K562 (cell line): ENCODE measurements around the gene ARL13A. TPM values are rescaled to one million over a fixed set of nuclear protein-coding genes. Genes with fewer than 3 reads are reported as not detected.
A peak's percentile ranks its signal among the peaks of the same experiment; 100 is the strongest.

ENCODE experiments used
- ATAC-seq: fragments of 200-7000 bp; cut with Tn5 transposase; 3 replicates; pipeline ENCODE4 v1.9.1; 2020; ENCODE audit warnings: moderate library complexity
- BruUV-seq: library from RNA; stranded (reverse); fragments of 400-500 nt; replicated peaks from 2 replicates; lab custom pipeline; 2021; lab: Mats Ljungman, UMichigan
- CTCF ChIA-PET: fragments of 300-600 bp; formaldehyde crosslinking; extraction: SDS; loops from one replicate; lab custom pipeline; 2021; ENCODE audit warnings: low intra/inter-chr PET ratio; lab: Yijun Ruan, JAX
- POLR2A ChIA-PET: fragments of 300-600, 350-650 bp; sonication (Branson Sonifier 250); formaldehyde crosslinking; extraction: SDS; loops from one replicate; lab custom pipeline; 2021; ENCODE audit warnings: antibody characterized with exemption, inconsistent platforms; lab: Yijun Ruan, JAX
- DNase-seq, 4 experiments: peaks; one replicate each; pipeline versions ENCODE4 v3.0.0 to v3.0.0-alpha.2; 2011 to 2018; ENCODE audit warnings: low spot score in 3 of 4, mixed read lengths in 3 of 4; ENCODE audit errors: extremely low read depth in 1 of 4
- FAIRE-seq: peaks from 2 replicates; lab custom pipeline; 2011; peaks lifted over from hg19 to GRCh38; lab: Jason Lieb, UNC
- H2AFZ ChIP-seq: 2 replicates; pipeline ENCODE4 v1.6.0; 2011; ENCODE audit warnings: low read depth, low read length, control low read depth, inconsistent platforms
- H3K27ac ChIP-seq: fragments of 200-600 bp; 3 replicates; pipeline ENCODE4 v1.8.0; 2011; ENCODE audit warnings: low read depth, mild to moderate bottlenecking, control low read depth, inconsistent platforms, low read length, moderate library complexity, mixed read lengths; ENCODE audit errors: extremely low read depth
- H3K27me3 ChIP-seq, 2 experiments: fragments of 300-600 bp in 1 of 2; 2 replicates in 1 of 2; 3 replicates in 1 of 2; pipeline versions ENCODE4 v1.6.0 to v1.8.0; 2011; ENCODE audit warnings: inconsistent platforms in 2 of 2, low read length in 2 of 2, mild to moderate bottlenecking in 1 of 2, mixed read lengths in 1 of 2, moderate library complexity in 1 of 2; ENCODE audit not compliant: control insufficient read depth in 2 of 2, insufficient read depth in 2 of 2
- H3K36me3 ChIP-seq: fragments of 300-600 bp; 3 replicates; pipeline ENCODE4 v1.8.0; 2011; ENCODE audit warnings: mild to moderate bottlenecking, low read length, inconsistent platforms; ENCODE audit not compliant: control insufficient read depth, insufficient read depth
- H3K4me1 ChIP-seq, 2 experiments: fragments of 200-600 bp in 1 of 2; replicated peaks in 1 of 2; 2 replicates in 1 of 2; 3 replicates in 1 of 2; pipeline versions ENCODE4 v1.5.1 to v1.8.0; 2011; ENCODE audit warnings: inconsistent platforms in 2 of 2, low read length in 2 of 2, mild to moderate bottlenecking in 1 of 2, mixed read lengths in 1 of 2, moderate library complexity in 1 of 2; ENCODE audit not compliant: control insufficient read depth in 2 of 2, insufficient read depth in 2 of 2
- H3K4me2 ChIP-seq: 2 replicates; pipeline ENCODE4 v1.6.1; 2011; ENCODE audit warnings: low read length, control low read depth, inconsistent platforms, mixed read lengths; ENCODE audit not compliant: insufficient read depth
- H3K4me3 ChIP-seq: fragments of 200-600 bp; sonication (generic), shearing (Covaris generic); 2 replicates; pipeline ENCODE4 v1.5.1; 2016; ENCODE audit warnings: control low read depth, inconsistent platforms
- H3K79me2 ChIP-seq: fragments of 200-600 bp; 3 replicates; pipeline ENCODE4 v1.8.0; 2011; ENCODE audit warnings: low read length, inconsistent platforms; ENCODE audit not compliant: control insufficient read depth, insufficient read depth
- H3K9ac ChIP-seq, 2 experiments: 2 replicates each; pipeline versions ENCODE4 v1.6.0 to v1.6.1; 2011; ENCODE audit warnings: low read depth in 2 of 2, low read length in 2 of 2, control low read depth in 1 of 2, inconsistent platforms in 1 of 2, mild to moderate bottlenecking in 1 of 2, mixed read lengths in 1 of 2; ENCODE audit not compliant: insufficient read depth in 1 of 2
- H3K9me1 ChIP-seq: one replicate; pipeline ENCODE4 v1.6.0; 2011; ENCODE audit warnings: inconsistent platforms, mild to moderate bottlenecking, low read length, moderate library complexity; ENCODE audit not compliant: control insufficient read depth, insufficient read depth
- H3K9me3 ChIP-seq: replicated peaks from 2 replicates; pipeline ENCODE4 v1.5.1; 2011; ENCODE audit warnings: low read depth, low read length, inconsistent platforms; ENCODE audit not compliant: control insufficient read depth, insufficient read depth
- H4K20me1 ChIP-seq: replicated peaks from 2 replicates; pipeline ENCODE4 v1.6.1; 2011; ENCODE audit warnings: low read length, inconsistent platforms, mixed read lengths; ENCODE audit not compliant: control insufficient read depth, insufficient read depth
- CREBBP ChIP-seq: IDR thresholded peaks from one replicate; pipeline ENCODE4 v1.6.1; 2012; ENCODE audit warnings: low read depth, mild to moderate bottlenecking, control low read depth, inconsistent platforms, low read length
- E2F5 ChIP-seq: sonication (generic); formaldehyde crosslinking; IDR thresholded peaks from 2 replicates; pipeline ENCODE4 v1.8.0; 2022; ENCODE audit warnings: mild to moderate bottlenecking, missing genetic modification reagents
- FUS ChIP-seq: fragments of 200-400 bp; formaldehyde crosslinking; optimal IDR thresholded peaks from 2 replicates; pipeline ENCODE3; 2017; ENCODE audit warnings: low read depth, low read length
- MXD1 ChIP-seq: fragments of 250-450 bp; sonication (Bioruptor Pico); IDR thresholded peaks from 2 replicates; pipeline ENCODE4 v1.8.0; 2021; ENCODE audit warnings: borderline replicate concordance, mild to moderate bottlenecking, moderate library complexity; ENCODE audit not compliant: poor library complexity, severe bottlenecking
- NFIC ChIP-seq: fragments of 450-650 bp; IDR thresholded peaks from 2 replicates; pipeline ENCODE4 v1.6.1; 2017; ENCODE audit warnings: mild to moderate bottlenecking, inconsistent platforms
- in situ Hi-C: fragments of 300-500 bp; cut with MboI; formaldehyde crosslinking; loops from 4 replicates; pipeline ENCODE4 v1.15.0; 2018; ENCODE audit warnings: inconsistent platforms, mixed read lengths
- intact Hi-C: fragments of 100-400 bp; cut with micrococcal nuclease; formaldehyde crosslinking; loops from 2 replicates; pipeline ENCODE4 v1.14.2; 2022
- polyA plus RNA-seq, 8 experiments: library from polyadenylated mRNA; depleted of rRNA in 4 of 8; stranded (reverse) in 5 of 8; unstranded in 3 of 8; fragments of >200 nt; fragmentation: Nextera tagmentation in 2 of 8; fragmentation: Illumina TruSeq in 1 of 8; extraction: Ambion mirVana in 2 of 8; extraction: Trizol in 1 of 8; gene quantifications; 2 replicates each; pipeline versions ENCODE4 v1.2.1 to v1.2.3, GENCODE V29; 2011 to 2014; ENCODE audit warnings: inconsistent platforms in 1 of 8, missing spikeins in 1 of 8
- total RNA-seq, 7 experiments: library from RNA; depleted of rRNA in 6 of 7; stranded (reverse); fragments of >200 nt in 6 of 7; fragmentation: Illumina TruSeq in 2 of 7; extraction: Trizol in 2 of 7; gene quantifications; 2 replicates each; pipeline versions ENCODE4 v1.2.1 to v1.2.3, GENCODE V29; 2011 to 2021; ENCODE audit warnings: low replicate concordance in 1 of 7
- TF ChIP-seq, protein P1 (sequence below), 2 experiments: fragments of 450-650 bp in 1 of 2; sonication (generic) in 1 of 2; formaldehyde crosslinking in 1 of 2; IDR thresholded peaks; 2 replicates each; pipeline versions ENCODE4 v1.7.1 to v1.9.0; 2016 to 2022; ENCODE audit warnings: inconsistent platforms in 1 of 2, mild to moderate bottlenecking in 1 of 2, missing genetic modification reagents in 1 of 2

ARL13A gene
- total and polyA plus RNA-seq, 9 of the 15 experiments (the other 6 are each of a cell fraction or from before 2014, with no cell fraction given) = not detected

- in situ Hi-C loops (no loop called here), intact Hi-C loops (no loop called here)
- Histone ChIP-seq H2AFZ (no peak overlapping the region), H3K27ac (no peak overlapping the region), H3K9me1 (no peaks in the 10 kb centered on the region), H3K36me3 (peaks cover 31% of the 10 kb centered on the region; the same call in 2 of the 3 replicates), H3K4me2 (no peak overlapping the region), H3K4me1 (no peaks in the 10 kb centered on the region), H4K20me1 (no peaks in the 10 kb centered on the region), H3K27me3 (no peaks in the 10 kb centered on the region), H3K9me3 (no peaks in the 10 kb centered on the region), H3K4me3 (no peak overlapping the region), H3K79me2 (no peaks in the 10 kb centered on the region), H3K9ac (no peak overlapping the region)
- ChIA-PET CTCF (no interaction called here), POLR2A (interaction anchor here (0.6 kb wide), 1 partner anchor 96 kb away, joined by 3 read pairs; no protein-coding TSS in a partner anchor)
- DNase-seq (no peak), FAIRE-seq (no peak), ATAC-seq (no peak)
- no peak for TF ChIP-seq CREBBP
- TF ChIP-seq NFIC = peak; percentile 41; the same call in 1 of the 2 replicates
- TF ChIP-seq MXD1 (CRISPR knock-in tag) = no peak
- no peak for TF ChIP-seq FUS
- no peak for TF ChIP-seq E2F5 (CRISPR knock-in tag)
- TF ChIP-seq, protein P1, sequence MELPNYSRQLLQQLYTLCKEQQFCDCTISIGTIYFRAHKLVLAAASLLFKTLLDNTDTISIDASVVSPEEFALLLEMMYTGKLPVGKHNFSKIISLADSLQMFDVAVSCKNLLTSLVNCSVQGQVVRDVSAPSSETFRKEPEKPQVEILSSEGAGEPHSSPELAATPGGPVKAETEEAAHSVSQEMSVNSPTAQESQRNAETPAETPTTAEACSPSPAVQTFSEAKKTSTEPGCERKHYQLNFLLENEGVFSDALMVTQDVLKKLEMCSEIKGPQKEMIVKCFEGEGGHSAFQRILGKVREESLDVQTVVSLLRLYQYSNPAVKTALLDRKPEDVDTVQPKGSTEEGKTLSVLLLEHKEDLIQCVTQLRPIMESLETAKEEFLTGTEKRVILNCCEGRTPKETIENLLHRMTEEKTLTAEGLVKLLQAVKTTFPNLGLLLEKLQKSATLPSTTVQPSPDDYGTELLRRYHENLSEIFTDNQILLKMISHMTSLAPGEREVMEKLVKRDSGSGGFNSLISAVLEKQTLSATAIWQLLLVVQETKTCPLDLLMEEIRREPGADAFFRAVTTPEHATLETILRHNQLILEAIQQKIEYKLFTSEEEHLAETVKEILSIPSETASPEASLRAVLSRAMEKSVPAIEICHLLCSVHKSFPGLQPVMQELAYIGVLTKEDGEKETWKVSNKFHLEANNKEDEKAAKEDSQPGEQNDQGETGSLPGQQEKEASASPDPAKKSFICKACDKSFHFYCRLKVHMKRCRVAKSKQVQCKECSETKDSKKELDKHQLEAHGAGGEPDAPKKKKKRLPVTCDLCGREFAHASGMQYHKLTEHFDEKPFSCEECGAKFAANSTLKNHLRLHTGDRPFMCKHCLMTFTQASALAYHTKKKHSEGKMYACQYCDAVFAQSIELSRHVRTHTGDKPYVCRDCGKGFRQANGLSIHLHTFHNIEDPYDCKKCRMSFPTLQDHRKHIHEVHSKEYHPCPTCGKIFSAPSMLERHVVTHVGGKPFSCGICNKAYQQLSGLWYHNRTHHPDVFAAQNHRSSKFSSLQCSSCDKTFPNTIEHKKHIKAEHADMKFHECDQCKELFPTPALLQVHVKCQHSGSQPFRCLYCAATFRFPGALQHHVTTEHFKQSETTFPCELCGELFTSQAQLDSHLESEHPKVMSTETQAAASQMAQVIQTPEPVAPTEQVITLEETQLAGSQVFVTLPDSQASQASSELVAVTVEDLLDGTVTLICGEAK (IDR thresholded peaks at IDR 0.05) = peak; percentile 85
- TF ChIP-seq, protein P1 (CRISPR knock-in tag; IDR thresholded peaks at IDR 0.05) = peak; percentile 52; the same call in 1 of the 2 replicates
- no TSS peak for BruUV-seq
Measured at GRCh38 chrX:101037231-101037630, 67.7 kb downstream of the ARL13A start.
